SHP77 treated with DMSO at 0.1 percent for 48 hours (cell line): ENCODE data around the gene SPINK1.
"Not testable (repeated sequence)": the region's sequence is repeated elsewhere in the genome, so short reads cannot be mapped to it uniquely, and the experiment has no call there.

Experiments used
- DNase-seq: peaks from one replicate; lab custom pipeline; 2025; lab: John Stamatoyannopoulos, UW

Gene SPINK1

GRCh38 chr5:147831465-147831864 lies at the start of gene SPINK1:
Gene SPINK1 (minus strand): TSS chr5:147831671. CDS start chr5:147831577, 94 bp downstream.
- DNase-seq, result no peak

GRCh38 chr5:147880487-147880886 lies 49.0 kb upstream of the SPINK1 start:
- no peak for DNase-seq

- no peak for DNase-seq
Observed at GRCh38 chr5:147879784-147880183, 48.3 kb upstream of the SPINK1 start.

GRCh38 chr5:147878066-147878759 lies 46.7 kb upstream of the SPINK1 start, which contains the start of gene SCGB3A2:
Gene SCGB3A2 (plus strand): TSS chr5:147878711. CDS start chr5:147878804, 93 bp downstream.
- no peak for DNase-seq

- no peak for DNase-seq
Observed at GRCh38 chr5:147876626-147877025, 45.2 kb upstream of the SPINK1 start.

- no peak for DNase-seq
Observed at GRCh38 chr5:147876141-147876540, 44.7 kb upstream of the SPINK1 start.

GRCh38 chr5:147874910-147875367 lies 43.5 kb upstream of the SPINK1 start:
- no peak for DNase-seq

- not testable (repeated sequence) for DNase-seq
Observed at GRCh38 chr5:147874118-147874875, 42.8 kb upstream of the SPINK1 start.

GRCh38 chr5:147872744-147873435 lies 41.4 kb upstream of the SPINK1 start:
- not testable (repeated sequence) for DNase-seq

- not testable (repeated sequence) for DNase-seq
Observed at GRCh38 chr5:147871980-147872549, 40.6 kb upstream of the SPINK1 start.

GRCh38 chr5:147869892-147870291 lies 38.4 kb upstream of the SPINK1 start:
- DNase-seq, result not testable (repeated sequence)

GRCh38 chr5:147869112-147869511 lies 37.6 kb upstream of the SPINK1 start:
- DNase-seq, result no peak

GRCh38 chr5:147863454-147864158 lies 32.1 kb upstream of the SPINK1 start:
- no peak for DNase-seq

- DNase-seq, result no peak
Observed at GRCh38 chr5:147860641-147861025, 29.2 kb upstream of the SPINK1 start.

GRCh38 chr5:147859962-147860640 lies 28.6 kb upstream of the SPINK1 start:
- no peak for DNase-seq

- DNase-seq, result no peak
Observed at GRCh38 chr5:147858565-147858964, 27.1 kb upstream of the SPINK1 start.

GRCh38 chr5:147857302-147858129 lies 26.0 kb upstream of the SPINK1 start:
- DNase-seq, result no peak

GRCh38 chr5:147856801-147857200 lies 25.3 kb upstream of the SPINK1 start:
- no peak for DNase-seq

- no peak for DNase-seq
Observed at GRCh38 chr5:147855774-147856069, 24.3 kb upstream of the SPINK1 start.
